K562 (cell line): Measurements from ENCODE around the gene ECI1. TPM values are rescaled to one million over a fixed set of nuclear protein-coding genes. Genes with fewer than 3 reads are reported as not detected.

Source experiments
- CHD2 ChIP-seq: IDR thresholded peaks from 2 replicates; pipeline ENCODE4 v1.6.1; 2011; ENCODE audit warnings: low read depth, low read length
- HDGF ChIP-seq: fragments of 450-650 bp; IDR thresholded peaks from 2 replicates; pipeline ENCODE4 v1.6.1; 2016
- HIVEP1 ChIP-seq: fragments of 250-450 bp; sonication (Bioruptor Pico); IDR thresholded peaks from 2 replicates; pipeline ENCODE4 v1.4.0; 2020; ENCODE audit warnings: mild to moderate bottlenecking
- KDM4B ChIP-seq, 2 experiments: fragments of 450-650 bp in 1 of 2; sonication (generic) in 1 of 2; IDR thresholded peaks; 2 replicates each; pipeline ENCODE4 v1.6.1; 2016 to 2017; ENCODE audit warnings: borderline replicate concordance in 2 of 2, antibody characterized with exemption in 1 of 2, low read depth in 1 of 2, mild to moderate bottlenecking in 1 of 2
- NCOA6 ChIP-seq: fragments of 450-650 bp; IDR thresholded peaks from 2 replicates; pipeline ENCODE4 v1.6.1; 2017; ENCODE audit warnings: mild to moderate bottlenecking
- PRPF4 ChIP-seq: fragments of 200-400 bp; formaldehyde crosslinking; IDR thresholded peaks from one replicate; pipeline ENCODE4 v1.6.1; 2017; ENCODE audit warnings: low read length, low read depth, mild to moderate bottlenecking; ENCODE audit not compliant: insufficient read depth, poor library complexity, severe bottlenecking
- RBFOX2 ChIP-seq: fragments of 200-400 bp; formaldehyde crosslinking; IDR thresholded peaks from 2 replicates; pipeline ENCODE4 v1.6.1; 2017; ENCODE audit warnings: low read depth, mild to moderate bottlenecking, low read length, moderate library complexity
- RHOXF2B ChIP-seq: fragments of 250-450 bp; sonication (Bioruptor Pico); conservative IDR thresholded peaks from 2 replicates; pipeline ENCODE4 v1.5.1; 2021
- THRAP3 ChIP-seq: fragments of 450-650 bp; IDR thresholded peaks from 2 replicates; pipeline ENCODE4 v1.6.1; 2016; ENCODE audit warnings: mild to moderate bottlenecking, inconsistent platforms, borderline replicate concordance
- ZNF175 ChIP-seq: fragments of 200-800 bp; sonication (Bioruptor generic); IDR thresholded peaks from 2 replicates; pipeline ENCODE4 v1.6.1; 2016; ENCODE audit warnings: low read depth, mild to moderate bottlenecking, missing genetic modification characterization, missing compliant biosample characterization
- ZNF668 ChIP-seq: fragments of 250-450 bp; sonication (Bioruptor Pico); IDR thresholded peaks from 2 replicates; pipeline ENCODE4 v1.8.0; 2022; ENCODE audit warnings: mild to moderate bottlenecking, inconsistent platforms
- polyA plus RNA-seq, 8 experiments: library from polyadenylated mRNA; depleted of rRNA in 4 of 8; stranded (reverse) in 5 of 8; unstranded in 3 of 8; fragments of >200 nt; fragmentation: Nextera tagmentation in 2 of 8; fragmentation: Illumina TruSeq in 1 of 8; extraction: Ambion mirVana in 2 of 8; extraction: Trizol in 1 of 8; gene quantifications; 2 replicates each; pipeline versions ENCODE4 v1.2.1 to v1.2.3, GENCODE V29; 2011 to 2014; ENCODE audit warnings: inconsistent platforms in 1 of 8, missing spikeins in 1 of 8
- total RNA-seq, 7 experiments: library from RNA; depleted of rRNA in 6 of 7; stranded (reverse); fragments of >200 nt in 6 of 7; fragmentation: Illumina TruSeq in 2 of 7; extraction: Trizol in 2 of 7; gene quantifications; 2 replicates each; pipeline versions ENCODE4 v1.2.1 to v1.2.3, GENCODE V29; 2011 to 2021; ENCODE audit warnings: low replicate concordance in 1 of 7
- TF ChIP-seq, protein P1 (sequence below), 2 experiments: fragments of 450-650 bp; IDR thresholded peaks; 2 replicates each; pipeline ENCODE4 v1.6.1; 2018; ENCODE audit warnings: mild to moderate bottlenecking in 2 of 2, low read depth in 1 of 2; ENCODE audit not compliant: partially characterized antibody in 2 of 2
- TF ChIP-seq, protein P2 (sequence below): fragments of 450-650 bp; IDR thresholded peaks from 2 replicates; pipeline ENCODE4 v1.7.1; 2018; ENCODE audit warnings: mild to moderate bottlenecking, low read depth; ENCODE audit not compliant: partially characterized antibody
- TF ChIP-seq, protein P3 (sequence below): fragments of 450-650 bp; IDR thresholded peaks from 2 replicates; pipeline ENCODE4 v1.6.1; 2016; ENCODE audit warnings: antibody characterized with exemption
- TF ChIP-seq, protein P4 (sequence below): fragments of 450-650 bp; formaldehyde crosslinking; IDR thresholded peaks from 2 replicates; pipeline ENCODE4 v1.4.0; 2022; ENCODE audit warnings: missing genetic modification characterization

Gene ECI1
- total and polyA plus RNA-seq, 9 of the 15 experiments (the other 6 are each of a cell fraction or from before 2014, with no cell fraction given), result 4.7 to 189 (median 54.0) TPM

DNA sequence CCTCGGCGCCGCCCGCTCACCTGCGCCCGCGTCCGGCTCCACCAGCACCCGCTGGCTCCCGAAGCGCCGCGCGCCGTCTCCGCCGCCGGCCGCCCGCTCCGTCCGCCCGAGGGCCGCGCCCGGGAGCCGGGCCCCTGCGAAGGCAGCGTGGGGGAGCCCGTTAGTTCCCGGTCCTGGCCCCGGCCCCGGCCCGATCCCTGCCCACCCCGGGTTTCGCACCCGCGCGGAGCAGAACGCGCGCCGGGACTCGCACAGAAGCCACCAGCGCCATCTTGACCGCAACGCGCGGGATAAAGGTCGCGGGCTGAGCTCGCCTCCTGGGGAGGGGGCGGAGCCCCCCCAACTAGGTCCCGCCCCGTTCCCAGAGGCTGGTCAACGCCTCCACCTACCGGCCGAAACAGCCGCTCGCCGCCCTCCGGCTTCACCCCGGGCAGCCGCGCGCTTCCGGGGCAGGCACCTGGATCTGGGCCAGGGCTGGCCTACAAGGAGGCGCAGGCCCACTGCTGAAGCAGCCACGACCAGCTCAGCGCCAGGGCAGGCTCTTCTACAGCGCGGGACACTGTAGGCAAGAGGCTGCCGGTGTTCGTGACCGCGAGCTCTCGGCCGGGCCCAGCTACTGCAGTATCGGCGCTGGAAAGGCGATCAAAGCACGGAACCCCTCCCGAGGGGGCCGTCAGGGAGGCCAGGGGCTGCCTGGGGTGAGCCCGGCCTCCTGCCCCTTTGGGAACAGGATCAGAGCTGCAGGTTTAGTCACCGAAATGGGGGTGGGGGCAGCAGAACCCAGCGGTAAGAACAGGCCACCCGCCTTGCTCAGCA is at the start of gene ECI1 (continued):
- TF ChIP-seq, protein P1, sequence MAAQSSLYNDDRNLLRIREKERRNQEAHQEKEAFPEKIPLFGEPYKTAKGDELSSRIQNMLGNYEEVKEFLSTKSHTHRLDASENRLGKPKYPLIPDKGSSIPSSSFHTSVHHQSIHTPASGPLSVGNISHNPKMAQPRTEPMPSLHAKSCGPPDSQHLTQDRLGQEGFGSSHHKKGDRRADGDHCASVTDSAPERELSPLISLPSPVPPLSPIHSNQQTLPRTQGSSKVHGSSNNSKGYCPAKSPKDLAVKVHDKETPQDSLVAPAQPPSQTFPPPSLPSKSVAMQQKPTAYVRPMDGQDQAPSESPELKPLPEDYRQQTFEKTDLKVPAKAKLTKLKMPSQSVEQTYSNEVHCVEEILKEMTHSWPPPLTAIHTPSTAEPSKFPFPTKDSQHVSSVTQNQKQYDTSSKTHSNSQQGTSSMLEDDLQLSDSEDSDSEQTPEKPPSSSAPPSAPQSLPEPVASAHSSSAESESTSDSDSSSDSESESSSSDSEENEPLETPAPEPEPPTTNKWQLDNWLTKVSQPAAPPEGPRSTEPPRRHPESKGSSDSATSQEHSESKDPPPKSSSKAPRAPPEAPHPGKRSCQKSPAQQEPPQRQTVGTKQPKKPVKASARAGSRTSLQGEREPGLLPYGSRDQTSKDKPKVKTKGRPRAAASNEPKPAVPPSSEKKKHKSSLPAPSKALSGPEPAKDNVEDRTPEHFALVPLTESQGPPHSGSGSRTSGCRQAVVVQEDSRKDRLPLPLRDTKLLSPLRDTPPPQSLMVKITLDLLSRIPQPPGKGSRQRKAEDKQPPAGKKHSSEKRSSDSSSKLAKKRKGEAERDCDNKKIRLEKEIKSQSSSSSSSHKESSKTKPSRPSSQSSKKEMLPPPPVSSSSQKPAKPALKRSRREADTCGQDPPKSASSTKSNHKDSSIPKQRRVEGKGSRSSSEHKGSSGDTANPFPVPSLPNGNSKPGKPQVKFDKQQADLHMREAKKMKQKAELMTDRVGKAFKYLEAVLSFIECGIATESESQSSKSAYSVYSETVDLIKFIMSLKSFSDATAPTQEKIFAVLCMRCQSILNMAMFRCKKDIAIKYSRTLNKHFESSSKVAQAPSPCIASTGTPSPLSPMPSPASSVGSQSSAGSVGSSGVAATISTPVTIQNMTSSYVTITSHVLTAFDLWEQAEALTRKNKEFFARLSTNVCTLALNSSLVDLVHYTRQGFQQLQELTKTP (IDR thresholded peaks at IDR 0.05; ENCODE audit: low read depth in 1 of 2, partially characterized antibody in 2 of 2), result no peak
- TF ChIP-seq PRPF4, result peak; percentile 74
- TF ChIP-seq, protein P2, sequence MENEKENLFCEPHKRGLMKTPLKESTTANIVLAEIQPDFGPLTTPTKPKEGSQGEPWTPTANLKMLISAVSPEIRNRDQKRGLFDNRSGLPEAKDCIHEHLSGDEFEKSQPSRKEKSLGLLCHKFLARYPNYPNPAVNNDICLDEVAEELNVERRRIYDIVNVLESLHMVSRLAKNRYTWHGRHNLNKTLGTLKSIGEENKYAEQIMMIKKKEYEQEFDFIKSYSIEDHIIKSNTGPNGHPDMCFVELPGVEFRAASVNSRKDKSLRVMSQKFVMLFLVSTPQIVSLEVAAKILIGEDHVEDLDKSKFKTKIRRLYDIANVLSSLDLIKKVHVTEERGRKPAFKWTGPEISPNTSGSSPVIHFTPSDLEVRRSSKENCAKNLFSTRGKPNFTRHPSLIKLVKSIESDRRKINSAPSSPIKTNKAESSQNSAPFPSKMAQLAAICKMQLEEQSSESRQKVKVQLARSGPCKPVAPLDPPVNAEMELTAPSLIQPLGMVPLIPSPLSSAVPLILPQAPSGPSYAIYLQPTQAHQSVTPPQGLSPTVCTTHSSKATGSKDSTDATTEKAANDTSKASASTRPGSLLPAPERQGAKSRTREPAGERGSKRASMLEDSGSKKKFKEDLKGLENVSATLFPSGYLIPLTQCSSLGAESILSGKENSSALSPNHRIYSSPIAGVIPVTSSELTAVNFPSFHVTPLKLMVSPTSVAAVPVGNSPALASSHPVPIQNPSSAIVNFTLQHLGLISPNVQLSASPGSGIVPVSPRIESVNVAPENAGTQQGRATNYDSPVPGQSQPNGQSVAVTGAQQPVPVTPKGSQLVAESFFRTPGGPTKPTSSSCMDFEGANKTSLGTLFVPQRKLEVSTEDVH, result peak; percentile 56
- no peak for TF ChIP-seq ZNF668 (CRISPR knock-in tag)
- TF ChIP-seq, protein P3, sequence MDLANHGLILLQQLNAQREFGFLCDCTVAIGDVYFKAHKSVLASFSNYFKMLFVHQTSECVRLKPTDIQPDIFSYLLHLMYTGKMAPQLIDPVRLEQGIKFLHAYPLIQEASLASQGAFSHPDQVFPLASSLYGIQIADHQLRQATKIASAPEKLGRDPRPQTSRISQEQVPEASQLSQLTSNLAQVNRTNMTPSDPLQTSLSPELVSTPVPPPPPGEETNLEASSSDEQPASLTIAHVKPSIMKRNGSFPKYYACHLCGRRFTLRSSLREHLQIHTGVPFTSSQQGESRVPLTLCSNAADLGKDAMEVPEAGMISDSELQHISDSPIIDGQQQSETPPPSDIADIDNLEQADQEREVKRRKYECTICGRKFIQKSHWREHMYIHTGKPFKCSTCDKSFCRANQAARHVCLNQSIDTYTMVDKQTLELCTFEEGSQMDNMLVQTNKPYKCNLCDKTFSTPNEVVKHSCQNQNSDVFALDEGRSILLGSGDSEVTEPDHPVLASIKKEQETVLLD, result no peak
- no peak for TF ChIP-seq CHD2
- no peak for TF ChIP-seq RHOXF2B (CRISPR knock-in tag)
- TF ChIP-seq HDGF, result peak; percentile 81; the same call in 1 of the 2 replicates
- TF ChIP-seq ZNF175 (CRISPR knock-in tag), result no peak; the same call in 1 of the 2 replicates
- 0 out of 2 replicates have a peak, but pooled peaks have one; percentile 4 for TF ChIP-seq HIVEP1 (CRISPR knock-in tag)
- TF ChIP-seq KDM4B (IDR thresholded peaks at IDR 0.05; ENCODE audit: borderline replicate concordance in 2 of 2, low read depth in 1 of 2), result peak in 1 of 2 experiments; percentile 66; a peak in 1 of 4 replicates
- TF ChIP-seq THRAP3, result no peak
- no peak for TF ChIP-seq NCOA6
- TF ChIP-seq, protein P4, sequence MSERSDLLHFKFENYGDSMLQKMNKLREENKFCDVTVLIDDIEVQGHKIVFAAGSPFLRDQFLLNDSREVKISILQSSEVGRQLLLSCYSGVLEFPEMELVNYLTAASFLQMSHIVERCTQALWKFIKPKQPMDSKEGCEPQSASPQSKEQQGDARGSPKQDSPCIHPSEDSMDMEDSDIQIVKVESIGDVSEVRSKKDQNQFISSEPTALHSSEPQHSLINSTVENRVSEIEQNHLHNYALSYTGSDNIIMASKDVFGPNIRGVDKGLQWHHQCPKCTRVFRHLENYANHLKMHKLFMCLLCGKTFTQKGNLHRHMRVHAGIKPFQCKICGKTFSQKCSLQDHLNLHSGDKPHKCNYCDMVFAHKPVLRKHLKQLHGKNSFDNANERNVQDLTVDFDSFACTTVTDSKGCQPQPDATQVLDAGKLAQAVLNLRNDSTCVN, result no peak
- TF ChIP-seq RBFOX2, result peak; percentile 100
